AG04449 (cell line): ENCODE results near the gene MYOT.

Experiments used
- CTCF ChIA-PET: fragments of 350-600 bp; formaldehyde crosslinking; extraction: SDS; loops from one replicate; lab custom pipeline; 2021; ENCODE audit warnings: antibody characterized with exemption; lab: Yijun Ruan, JAX
- POLR2A ChIA-PET: fragments of 400-600, 350-600 bp; formaldehyde crosslinking; extraction: SDS; loops from one replicate; lab custom pipeline; 2020; ENCODE audit warnings: antibody characterized with exemption, inconsistent platforms; lab: Yijun Ruan, JAX
- DNase-seq: peaks from one replicate; pipeline ENCODE4 v3.0.0-alpha.2; 2010; ENCODE audit warnings: low read depth, low spot score
- H3K4me3 ChIP-seq: 2 replicates; pipeline ENCODE4 v1.5.1; 2011; ENCODE audit warnings: low read depth, mild to moderate bottlenecking, control low read depth, low read length
- CTCF ChIP-seq: IDR thresholded peaks from one replicate; pipeline ENCODE4 v1.5.1; 2011; ENCODE audit warnings: mild to moderate bottlenecking, moderate library complexity, low read length, control low read depth, inconsistent platforms; ENCODE audit not compliant: insufficient read depth; ENCODE audit errors: missing control alignments

Gene MYOT

GRCh38 chr5:137888863-137889759, 21.5 kb downstream of the MYOT start, which contains the start of gene PKD2L2:
PKD2L2 (plus strand) TSS chr5:137889457; CDS start chr5:137889492, 35 bp downstream.
- ChIA-PET CTCF (interaction anchor here (1.3 to 1.9 kb wide), 3 partner anchors 11 to 110 kb away, joined by 4 to 7 read pairs (median 6); no protein-coding TSS in a partner anchor), POLR2A (interaction anchor here (1.5 kb wide), 1 partner anchor 9 kb away, joined by 6 read pairs; no protein-coding TSS in a partner anchor)
- peak; percentile 21 for DNase-seq
- H3K4me3 ChIP-seq = peak within 1 kb of the TSS; percentile 59
- TF ChIP-seq CTCF = no peak

- TF ChIP-seq CTCF = no peak
- CTCF ChIA-PET = interaction anchor here (0.7 kb wide), 1 partner anchor 151 kb away, joined by 3 read pairs; no protein-coding TSS in a partner anchor
- no peak overlapping the region for H3K4me3 ChIP-seq
- POLR2A ChIA-PET = no interaction called here
- DNase-seq = no peak
These were observed 23.2 kb downstream of the MYOT start for GRCh38 chr5:137890845-137891244.

GRCh38 chr5:137891849-137892248, 24.2 kb downstream of the MYOT start:
- H3K4me3 ChIP-seq = no peak overlapping the region
- TF ChIP-seq CTCF = no peak
- POLR2A ChIA-PET = no interaction called here
- no peak for DNase-seq
- CTCF ChIA-PET = interaction anchor here (0.6 to 0.8 kb wide), 2 partner anchors 43 to 46 kb away, joined by 3 to 4 read pairs; no protein-coding TSS in a partner anchor

GRCh38 chr5:137894586-137894985, 26.9 kb downstream of the MYOT start:
- DNase-seq = no peak
- no peak for TF ChIP-seq CTCF
- POLR2A ChIA-PET = no interaction called here
- CTCF ChIA-PET = no interaction called here
- H3K4me3 ChIP-seq = no peak overlapping the region

- POLR2A ChIA-PET = no interaction called here
- no peak for TF ChIP-seq CTCF
- DNase-seq = no peak
- CTCF ChIA-PET = no interaction called here
- no peak overlapping the region for H3K4me3 ChIP-seq
These were observed 28.9 kb downstream of the MYOT start for GRCh38 chr5:137896560-137896959.

GRCh38 chr5:137899493-137899892, 31.8 kb downstream of the MYOT start:
- CTCF ChIA-PET = interaction anchor here (1.8 kb wide), 1 partner anchor 121 kb away, joined by 5 read pairs; no protein-coding TSS in a partner anchor
- no peak overlapping the region for H3K4me3 ChIP-seq
- POLR2A ChIA-PET = no interaction called here
- no peak for TF ChIP-seq CTCF
- no peak for DNase-seq
